HG02798 (cell line): ENCODE data around the gene TRAF5.
A peak's percentile ranks its signal among the peaks of the same experiment; 100 is the strongest.

Experiments
- ATAC-seq: cut with Tn5 transposase; IDR thresholded peaks from one replicate; pipeline ENCODE4 v1.9.1; 2021; ENCODE audit warnings: mild to moderate bottlenecking; ENCODE audit not compliant: unreplicated experiment, poor library complexity

Gene TRAF5

DNA sequence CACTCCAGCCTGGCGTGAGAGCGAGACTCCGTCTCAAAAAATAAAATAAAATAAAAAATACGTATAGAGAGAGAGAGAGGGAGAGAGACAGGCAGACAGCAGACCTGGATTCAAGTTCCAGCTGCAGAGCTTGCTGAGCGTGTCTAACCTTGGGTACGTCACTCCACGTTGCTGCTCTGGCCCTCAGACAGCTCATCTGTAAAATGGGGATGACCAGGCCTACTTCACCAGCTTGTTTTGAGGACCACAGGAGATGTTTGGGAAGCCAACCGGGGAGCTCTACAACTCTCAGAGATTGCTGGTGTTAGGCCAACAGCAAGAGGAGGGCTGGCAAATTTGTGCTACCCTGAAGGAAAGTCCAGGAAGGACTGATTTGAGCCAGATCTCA, 499 bp upstream of the TRAF5 start:
- ATAC-seq, result no peak

DNA sequence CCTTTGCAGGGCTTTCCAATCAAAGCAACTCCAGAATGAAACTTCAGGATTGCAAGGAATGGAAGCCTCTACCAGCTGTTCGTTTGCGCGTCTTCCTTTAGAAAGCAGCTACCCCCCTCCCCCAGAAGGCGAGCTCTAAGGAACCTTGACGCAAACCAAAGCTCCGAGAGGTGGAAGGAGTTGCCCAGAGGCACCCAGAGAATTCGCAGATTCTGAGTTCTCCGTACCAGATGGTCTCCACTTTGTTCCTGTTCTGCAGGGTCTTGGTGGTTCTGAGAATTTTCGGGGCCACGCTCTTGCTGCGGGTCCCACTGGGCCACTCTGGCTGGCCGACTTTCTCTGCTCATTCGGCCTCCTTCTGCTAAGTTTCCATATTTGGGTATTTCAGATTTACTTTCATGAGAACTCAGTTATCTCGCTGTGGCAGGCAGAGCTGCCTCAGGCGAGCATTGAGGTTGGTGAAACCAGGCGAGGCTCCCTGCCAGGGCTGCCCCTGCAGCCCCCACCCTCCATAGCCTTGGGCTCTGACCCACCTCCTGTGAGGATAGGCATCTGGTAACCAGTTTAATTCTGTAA, 801 bp downstream of the TRAF5 start:
- peak; percentile 32 for ATAC-seq

DNA sequence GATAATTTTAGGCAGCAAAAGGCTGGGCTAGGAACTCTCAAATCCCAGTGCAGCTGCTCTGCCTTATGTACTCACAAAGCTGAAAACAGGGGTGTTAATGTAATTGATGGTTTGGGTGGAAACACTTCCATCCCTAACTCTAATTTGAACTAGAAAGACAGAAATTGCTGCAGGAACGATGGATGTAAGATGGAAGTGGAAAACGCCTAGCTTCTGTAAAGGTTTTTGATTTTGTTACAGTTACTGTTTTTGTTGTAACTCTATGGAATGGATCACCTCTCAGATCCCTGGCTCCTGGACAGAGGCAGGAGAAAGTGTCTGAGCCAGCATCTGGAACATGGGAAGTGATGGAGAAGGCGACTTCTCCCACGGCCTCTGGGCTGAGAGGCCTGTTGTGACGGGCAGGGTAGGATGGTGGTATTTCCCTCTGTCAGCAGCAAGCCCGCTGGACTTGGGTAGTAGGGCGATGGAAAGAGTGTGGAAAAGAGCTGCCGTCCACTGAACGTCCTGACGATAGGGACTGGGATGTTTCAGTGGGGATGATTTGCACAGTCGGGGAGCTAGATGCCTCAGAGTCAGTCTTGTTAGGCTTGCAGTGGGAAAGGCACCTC, 1.6 kb downstream of the TRAF5 start:
- no peak for ATAC-seq

DNA sequence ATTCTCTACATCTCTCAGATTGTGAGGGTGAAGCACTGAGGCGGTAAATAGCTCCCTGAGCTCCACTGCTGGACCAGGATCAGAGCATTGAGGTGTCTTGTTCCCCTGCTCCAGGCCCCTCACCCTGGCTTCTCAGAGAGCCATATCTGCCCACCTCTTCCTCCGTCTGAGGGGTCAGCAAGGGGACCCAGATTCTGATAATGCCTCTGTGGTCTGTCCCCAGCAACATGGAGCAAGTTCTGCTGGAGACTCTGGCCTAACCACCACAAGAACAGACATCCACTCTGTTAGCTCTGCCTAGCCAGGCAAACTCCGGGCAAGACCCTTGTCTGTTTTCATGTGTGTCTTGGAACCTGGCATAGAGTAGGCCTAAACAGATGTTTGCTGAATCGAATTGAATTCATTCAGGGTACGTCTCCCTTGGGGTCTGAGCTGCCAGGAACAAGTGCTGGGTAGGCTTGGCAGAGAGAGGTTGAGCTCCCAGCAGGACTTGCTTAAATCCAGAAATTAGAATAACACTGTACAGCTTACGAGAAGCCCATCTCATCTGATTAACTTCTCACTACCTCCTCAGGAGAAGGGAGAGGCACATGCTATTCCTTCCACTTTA, 2.3 kb downstream of the TRAF5 start:
- no peak for ATAC-seq

DNA sequence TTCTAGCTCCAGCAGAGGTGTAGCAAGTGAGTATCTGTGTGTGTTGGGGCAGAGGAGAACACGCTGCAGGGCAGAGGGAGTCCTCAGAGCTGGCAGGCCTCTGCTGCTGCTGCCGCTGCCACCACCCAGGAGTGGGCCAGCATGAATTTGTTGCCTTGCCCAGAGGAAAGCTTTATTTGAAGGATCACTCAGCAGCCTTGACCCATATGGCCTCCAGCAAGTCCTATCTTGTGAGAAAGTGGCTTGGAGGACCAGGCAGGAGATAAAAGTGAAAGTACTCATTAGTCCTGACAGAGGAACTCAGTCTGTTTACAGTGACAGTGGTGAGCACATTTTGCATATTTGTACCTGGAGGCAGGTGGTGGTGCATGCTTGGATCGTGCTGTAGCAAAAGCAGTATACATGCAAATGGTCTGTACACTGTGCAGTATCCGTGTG, 3.1 kb downstream of the TRAF5 start:
- peak; percentile 50 for ATAC-seq

DNA sequence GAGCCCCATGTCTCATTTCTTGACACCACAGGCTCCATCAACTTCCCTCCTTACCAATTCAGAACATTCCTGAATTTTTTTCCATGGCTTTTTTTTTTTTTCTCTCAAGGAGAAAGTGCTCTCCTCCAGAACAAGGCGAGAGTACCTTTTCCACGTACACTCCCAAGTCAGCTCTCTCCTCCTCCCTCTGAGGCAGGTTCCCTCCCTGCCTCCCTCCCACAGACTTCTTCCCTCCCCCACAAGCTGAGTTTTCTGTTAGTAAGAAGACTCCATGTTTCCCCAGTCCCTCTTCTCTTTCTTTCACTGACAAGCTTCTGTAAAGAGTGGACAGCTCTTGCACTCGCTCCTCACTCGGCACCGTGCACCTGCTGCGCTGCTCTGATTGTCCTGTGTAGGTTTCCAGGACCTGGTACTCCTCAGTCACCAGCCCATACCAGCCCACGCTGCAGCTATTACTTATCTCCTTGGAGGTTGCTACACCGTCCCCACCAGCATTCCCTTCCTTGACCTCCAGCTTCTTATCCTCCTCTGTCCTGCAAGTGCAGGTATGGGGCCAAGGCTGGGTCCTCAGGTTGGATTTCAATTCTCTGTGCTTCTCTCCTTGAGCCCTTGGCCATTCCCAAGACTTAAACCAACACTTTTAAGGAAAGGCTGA, 3.8 kb downstream of the TRAF5 start:
- ATAC-seq, result no peak

DNA sequence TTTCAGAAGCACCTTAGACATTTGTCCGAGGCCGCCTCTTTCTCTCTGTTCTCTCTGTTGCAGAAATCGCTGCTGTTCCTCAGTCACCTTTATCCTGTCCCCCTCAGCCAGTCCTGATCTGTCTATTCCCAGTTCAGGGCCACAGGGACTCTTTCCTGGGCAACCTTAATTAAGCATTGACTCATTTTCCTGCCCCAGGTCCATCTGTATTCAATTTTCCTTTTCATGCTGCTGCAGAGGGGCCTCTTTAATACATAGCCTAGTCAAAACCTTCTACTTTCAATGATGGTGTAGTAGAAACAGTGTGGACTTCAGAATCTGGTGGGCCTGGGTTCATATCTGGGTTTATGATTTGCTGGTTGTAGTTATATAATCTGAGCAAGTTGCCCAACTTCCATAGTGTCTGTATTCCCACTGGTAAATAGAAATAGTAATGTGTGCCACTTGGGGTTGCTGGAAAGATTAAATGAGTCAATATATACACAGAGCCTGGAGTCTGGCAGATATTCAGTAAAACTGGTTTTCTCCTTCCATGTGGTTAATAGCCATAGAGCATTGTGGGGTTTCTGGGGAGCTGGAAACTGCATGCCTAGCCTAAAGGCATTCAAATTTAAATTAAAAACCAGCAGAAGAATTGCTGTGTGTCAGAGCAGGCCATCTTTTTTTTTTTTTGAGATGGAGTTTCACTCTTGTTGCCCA, 4.5 kb downstream of the TRAF5 start:
- no peak for ATAC-seq

DNA sequence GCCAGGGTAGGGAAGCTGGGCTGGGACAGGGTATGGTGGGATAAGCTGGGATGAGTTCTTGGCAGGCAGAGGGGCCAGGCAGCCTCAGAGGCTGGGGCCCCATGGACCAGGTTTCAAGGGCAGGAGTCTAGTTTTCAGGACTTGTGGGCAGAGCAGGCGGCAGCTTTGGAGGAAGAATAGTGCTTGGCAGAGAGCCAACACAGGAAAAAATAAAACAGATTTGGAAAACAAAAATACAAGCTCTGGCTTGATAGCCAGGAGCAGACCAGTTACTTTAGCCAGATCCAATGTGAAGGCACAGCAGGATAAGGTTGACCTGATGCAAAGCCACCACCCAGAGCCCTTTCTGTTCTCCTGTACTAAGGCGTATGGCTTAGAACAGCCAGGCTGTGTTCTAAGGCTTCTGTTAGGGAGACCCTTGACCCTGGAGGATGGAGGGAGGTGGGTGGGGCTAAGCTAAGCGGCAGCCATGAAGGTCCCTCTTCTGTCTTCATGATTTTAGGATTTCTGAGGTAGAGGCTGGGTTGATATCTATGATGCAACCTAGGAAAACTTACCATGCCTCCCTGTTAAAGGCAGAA, 5.5 kb downstream of the TRAF5 start:
- no peak for ATAC-seq

DNA sequence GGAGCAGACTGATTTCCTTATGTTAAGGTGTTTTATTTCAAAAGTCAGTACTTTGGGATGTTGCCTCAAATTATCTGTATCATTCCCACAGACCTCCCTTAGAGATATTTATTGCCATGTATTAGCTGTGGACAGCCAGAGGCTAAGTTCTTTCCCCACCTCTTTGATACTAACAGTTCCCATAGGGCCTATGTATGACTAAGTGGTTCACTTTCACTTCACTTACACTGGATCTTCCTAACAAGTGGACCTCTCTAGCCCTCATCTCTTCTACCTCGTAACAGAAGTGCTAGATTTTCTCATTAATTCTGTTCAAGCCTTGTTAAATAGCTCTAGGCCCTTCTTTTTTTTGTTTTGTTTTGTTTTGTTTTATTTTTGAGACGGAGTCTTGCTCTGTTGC, 6.2 kb downstream of the TRAF5 start:
- ATAC-seq, result no peak

DNA sequence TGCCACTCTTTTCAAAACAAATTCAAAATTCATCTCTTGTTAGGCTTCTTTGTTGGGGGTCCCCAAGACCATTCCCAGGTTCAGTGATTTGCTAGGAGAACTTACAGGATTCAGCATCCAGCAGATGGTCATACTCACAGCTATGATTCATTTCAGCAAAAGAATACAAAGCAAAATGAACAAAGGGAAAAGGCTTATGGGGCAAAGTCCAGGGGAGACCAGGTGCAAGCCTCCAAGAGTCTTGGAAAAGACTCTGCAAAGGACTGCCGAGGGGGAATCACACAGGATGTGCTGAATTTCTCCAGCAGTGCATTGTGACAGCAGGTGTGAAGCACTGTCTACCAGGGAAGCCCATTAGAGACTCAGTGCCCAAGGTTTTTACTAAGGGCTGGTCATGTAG, 7.3 kb downstream of the TRAF5 start:
- no peak for ATAC-seq

DNA sequence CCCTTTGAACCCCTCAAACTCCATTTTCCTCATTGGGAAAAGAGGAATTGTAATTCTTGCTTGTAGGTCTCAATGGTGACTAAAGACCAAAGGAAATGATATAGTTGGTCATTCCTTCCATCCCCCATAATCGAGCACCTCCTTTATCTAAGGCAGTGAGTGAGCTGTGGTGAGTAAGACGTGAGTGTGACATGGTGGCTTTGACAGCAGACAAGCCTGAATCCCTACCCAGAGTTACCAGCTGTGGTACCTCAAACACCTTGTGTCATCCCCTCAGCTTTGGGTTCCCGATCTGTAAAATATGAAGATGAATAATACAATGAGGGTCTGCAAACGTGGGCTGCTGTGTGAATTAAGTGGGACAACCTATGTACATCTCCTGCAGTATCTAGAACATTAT, 8.4 kb downstream of the TRAF5 start:
- ATAC-seq, result no peak

DNA sequence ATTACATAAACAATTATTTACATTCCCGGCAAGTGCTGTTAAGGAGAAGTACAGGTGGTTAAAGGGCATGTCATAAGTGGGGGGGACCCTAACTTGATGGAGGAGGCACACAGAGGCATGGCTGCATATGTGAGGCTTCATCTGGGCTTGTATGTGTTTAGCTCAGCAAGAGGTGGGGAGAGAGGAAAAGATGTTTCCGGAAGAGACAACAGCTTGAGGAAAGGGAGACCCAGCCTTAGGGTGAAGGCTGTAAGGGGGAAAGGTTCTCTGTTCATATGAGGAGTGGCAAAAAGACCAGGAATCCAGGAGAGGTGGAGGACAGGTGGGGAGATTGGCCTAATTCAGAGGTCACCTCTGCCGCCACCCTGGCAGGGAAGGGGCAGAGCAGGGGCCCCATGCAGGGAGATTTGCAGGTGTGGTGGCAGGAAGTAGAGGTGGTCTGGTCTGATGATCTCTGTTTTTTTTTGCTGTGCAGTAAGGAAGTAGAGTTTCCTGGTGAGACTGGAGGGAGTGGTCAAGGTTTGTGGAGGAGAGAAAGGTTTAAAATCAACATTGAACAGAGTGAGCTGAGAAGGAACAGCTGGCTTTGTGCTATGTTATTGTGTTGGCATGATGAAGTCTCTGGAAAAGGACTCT, 9.0 kb downstream of the TRAF5 start:
- peak; percentile 83 for ATAC-seq

DNA sequence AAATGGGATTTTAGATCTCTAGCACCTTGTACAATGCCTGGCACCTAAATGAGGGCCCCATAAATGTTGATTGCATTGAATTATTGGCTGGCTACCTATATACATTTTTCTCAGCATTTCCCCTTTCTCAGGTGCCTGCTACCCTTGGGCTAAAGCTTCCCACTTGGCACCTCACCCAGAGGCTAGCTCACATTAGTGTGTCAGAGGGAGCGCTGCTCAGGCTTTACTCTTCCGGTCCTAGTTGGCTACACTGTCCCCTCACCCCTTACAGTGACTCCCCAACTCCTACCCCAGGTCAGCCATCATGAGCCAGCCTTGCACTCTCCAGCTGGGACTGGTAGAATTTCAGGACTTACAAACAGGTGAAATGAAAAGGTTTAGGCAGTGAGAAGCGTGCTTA, 9.5 kb downstream of the TRAF5 start:
- no peak for ATAC-seq

DNA sequence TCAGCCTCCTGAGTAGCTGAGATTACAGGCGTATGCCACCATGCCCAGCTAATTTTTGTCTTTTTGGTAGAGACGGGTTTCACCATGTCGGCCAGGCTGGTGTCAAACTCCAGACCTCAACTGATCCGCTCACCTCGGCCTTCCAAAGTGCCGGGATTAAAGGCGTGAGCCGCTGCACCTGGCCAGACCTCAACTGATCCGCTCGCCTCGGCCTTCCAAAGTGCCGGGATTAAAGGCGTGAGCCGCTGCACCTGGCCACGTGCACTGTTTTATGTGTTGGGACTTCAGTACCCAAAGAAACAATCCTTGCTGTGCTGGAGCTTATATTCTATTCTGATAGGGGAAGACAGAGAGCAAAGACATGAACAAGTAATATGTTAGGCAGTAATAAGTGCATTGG, 10.1 kb downstream of the TRAF5 start:
- no peak for ATAC-seq

DNA sequence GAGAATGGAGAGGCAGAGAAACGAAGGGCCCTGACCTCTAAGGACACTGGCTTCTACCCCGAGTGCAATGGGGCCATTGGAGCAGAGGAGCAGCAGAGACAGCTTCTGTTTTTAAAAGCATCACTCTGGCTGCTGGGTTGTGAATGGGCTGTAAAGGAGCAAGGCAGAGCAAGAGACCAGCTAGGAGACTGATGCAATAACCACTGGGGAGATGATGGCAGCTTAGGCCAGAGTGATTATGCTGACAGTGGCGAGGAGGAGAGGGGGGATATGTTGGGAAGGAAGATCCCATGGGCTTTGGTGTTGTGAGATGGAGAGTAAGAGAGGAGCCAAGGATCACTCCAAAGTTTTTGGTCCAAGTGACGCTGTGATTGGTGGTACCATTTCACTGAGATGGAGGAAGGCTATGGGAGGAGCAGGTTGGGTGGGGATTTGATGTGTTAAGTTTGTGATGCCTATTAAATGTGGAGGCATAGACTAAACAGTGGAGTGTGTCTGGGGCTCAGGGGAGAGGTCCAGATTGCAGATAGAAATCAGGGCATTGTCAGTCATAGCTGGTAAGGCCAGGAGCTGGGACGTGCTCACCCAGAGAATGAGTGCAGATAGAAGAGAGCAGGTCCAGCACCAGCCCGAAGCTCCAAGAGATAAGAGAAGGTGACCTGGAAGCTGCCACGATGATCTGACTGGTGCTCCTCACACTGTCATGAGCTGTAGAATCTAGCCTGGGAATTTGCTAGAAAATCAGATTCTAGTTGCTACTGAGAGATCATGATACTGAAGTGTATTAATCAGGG, 11.0 kb downstream of the TRAF5 start:
- ATAC-seq, result no peak

DNA sequence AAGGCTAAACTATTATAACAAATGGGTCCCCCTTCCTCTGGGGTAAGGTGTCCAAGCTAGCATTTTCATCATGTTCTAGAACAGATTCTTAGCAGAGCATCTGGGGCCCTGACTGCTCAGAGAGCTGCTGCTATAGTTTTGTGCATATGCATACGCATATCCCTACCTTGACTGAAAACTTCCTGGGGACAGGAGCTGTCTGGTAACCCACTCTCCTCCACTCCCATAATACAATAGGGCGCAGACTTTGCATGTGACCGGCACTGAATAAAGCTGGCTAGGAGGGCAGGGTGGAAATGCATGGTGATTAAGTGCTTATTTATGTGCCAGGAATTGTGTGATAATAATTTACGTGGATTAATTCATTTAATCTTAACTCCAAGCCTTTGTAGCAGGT, 11.6 kb downstream of the TRAF5 start:
- ATAC-seq, result no peak

DNA sequence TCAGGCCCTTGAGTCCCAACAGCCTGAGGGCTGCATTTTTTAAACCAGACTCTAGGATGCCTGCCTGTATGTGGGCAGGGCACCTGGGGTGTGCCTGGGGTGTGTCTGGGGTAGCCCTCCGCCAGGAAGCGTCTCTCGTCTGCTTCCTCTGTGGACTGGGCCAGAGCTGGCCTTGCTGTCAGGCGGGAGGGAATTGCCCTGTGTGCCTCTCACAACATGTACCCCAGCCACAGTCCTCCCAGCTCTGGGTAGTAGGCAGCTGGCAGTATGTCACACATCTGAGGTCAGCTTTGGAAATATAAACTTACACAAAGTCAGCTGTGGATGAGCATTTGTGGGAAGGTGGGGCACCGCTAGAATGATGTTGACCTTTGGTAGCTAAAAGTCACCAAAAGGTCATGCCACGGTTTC, 13.0 kb downstream of the TRAF5 start:
- ATAC-seq, result no peak

DNA sequence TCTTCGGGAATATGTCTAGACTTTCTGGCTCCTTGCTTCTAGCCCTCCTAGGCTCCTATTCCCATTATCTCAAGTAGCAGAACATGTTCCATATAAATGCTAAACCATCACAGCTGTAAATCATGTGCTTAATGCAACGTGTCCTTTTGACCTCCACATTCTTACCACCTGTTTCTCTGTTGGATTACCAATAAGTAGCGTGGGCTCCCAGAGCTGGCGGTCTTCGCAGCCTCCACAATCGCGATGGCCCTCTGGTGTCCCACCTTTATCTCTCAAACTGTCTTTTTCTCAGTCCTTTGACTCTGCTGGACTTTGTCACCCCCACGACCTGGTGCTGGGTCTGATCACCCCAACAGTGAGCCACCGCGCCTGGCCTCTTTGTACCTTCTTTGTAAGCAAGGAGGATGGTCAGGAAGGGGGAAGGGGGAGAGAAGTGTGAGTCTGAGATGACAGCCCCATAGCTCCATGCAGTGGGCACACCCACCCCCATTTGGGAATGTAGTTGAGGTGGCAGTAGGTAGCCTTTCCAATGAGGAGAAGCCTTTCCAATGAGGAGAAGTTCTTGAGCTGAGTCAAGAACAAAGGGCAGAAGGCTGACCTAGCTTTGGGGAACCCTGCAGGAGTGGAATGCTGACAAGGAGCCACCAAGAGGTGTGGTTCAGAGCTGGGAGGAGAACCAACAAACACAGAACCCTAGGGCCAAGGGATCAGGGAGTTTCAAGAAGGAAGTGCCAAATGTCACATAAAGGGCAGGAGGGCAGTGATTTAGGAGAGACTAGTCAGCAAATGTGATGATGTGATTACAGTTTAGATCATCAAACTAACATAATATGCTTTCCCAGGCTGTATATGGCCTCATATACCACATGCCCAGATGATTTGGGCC, 14.2 kb downstream of the TRAF5 start:
- no peak for ATAC-seq

DNA sequence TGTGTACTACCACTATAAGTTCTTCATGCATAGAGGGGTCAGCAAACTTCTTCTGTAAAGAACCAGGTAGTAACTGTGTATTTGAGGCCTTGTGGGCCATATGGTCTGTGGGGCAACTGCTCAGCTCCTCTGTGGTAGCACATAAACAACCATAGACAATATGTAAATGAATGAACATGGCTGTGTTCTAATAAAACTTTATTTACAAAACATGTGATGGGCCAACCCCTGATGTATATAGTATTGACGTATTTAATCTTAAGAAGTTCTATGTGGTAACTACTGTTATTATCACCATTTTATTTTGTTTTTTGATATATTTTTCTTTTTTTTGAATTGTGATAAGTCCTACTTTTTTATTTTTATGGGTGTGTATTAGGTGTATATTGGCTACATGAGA, 15.4 kb downstream of the TRAF5 start:
- ATAC-seq, result no peak
